ENCODE measurements around the gene SIN3B. TPM values are rescaled to one million over a fixed set of nuclear protein-coding genes. Genes with fewer than 3 reads are reported as not detected.
"Not testable (repeated sequence)": the region's sequence is repeated elsewhere in the genome, so short reads cannot be mapped to it uniquely, and the experiment has no call there.

Gene SIN3B
- total RNA-seq, 1 donor from 2014 or later: 59.9 TPM

DNA sequence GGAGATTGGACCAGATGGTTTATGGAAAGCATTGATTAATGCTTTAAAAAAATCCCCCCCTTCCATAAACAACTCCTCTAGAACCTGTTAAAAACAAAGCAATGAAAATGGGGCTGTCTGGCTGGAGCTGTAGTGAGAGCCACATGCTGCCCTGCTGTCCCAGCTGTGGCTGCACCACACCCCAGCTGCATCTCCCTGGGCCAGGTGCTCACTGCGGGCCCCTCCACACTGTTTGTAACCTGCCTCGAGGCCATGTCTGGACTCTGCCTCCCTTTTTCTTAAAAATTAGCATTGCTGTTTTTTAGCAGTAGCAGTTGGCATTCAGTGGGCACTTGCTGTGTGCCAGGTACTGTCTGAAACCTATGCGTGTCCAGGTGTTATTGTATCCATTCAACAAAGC lies 44.4 kb downstream of the SIN3B start:
- peaks cover 12% of the 10 kb centered on the region for H3K36me3 Mint-ChIP-seq (ENCODE audit: low read depth)
- TF ChIP-seq CTCF (conservative IDR thresholded peaks at IDR 0.05): no peak
- no peak overlapping the region for H3K27ac Mint-ChIP-seq (ENCODE audit: unreplicated experiment)
- H3K4me3 Mint-ChIP-seq: no peak overlapping the region
- DNase-seq (ENCODE audit: low read depth, low spot score): no peak
- no peaks in the 10 kb centered on the region for H3K4me1 Mint-ChIP-seq
- no peaks in the 10 kb centered on the region for H3K27me3 Mint-ChIP-seq (ENCODE audit: low read depth)
- no peaks in the 10 kb centered on the region for H3K9me3 Mint-ChIP-seq

DNA sequence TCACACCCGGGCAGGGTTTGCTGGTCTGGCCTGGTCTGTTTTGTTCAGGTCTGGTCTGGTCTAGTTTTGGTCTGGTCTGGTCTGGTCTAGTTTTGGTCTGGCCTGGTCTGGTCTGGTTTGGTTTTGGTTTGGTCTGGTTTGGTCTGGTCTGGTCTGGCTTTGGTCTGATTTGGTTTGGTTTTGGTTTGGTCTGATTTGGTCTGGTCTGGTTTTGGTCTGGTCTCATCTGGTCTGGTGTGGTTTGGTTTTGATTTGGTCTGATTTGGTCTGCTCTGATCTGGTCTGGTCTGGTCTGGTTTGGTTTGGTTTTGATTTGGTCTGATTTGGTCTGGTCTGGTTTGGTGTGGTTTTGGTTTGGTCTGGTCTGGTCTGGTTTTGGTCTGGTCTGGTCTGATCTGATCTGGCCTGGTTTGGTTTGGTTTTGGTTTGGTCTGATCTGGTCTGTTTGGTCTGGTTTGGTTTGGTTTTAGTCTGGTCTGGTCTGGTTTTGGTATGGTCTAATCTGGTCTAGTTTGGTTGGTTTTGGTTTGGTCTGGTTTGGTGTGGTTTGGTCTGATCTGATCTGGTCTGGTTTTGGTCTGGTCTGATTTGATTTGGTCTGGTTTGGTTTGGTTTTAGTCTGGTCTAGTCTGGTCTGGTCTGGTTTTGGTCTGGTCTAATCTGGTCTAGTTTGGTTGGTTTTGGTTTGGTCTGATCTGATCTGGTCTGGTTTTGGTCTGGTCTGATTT lies 45.2 kb downstream of the SIN3B start:
- Mint-ChIP-seq H3K4me3 (no peak overlapping the region), H3K9me3 (no peaks in the 10 kb centered on the region), H3K4me1 (no peaks in the 10 kb centered on the region), H3K27me3 (ENCODE audit: low read depth) (no peaks in the 10 kb centered on the region), H3K27ac (ENCODE audit: unreplicated experiment) (peak overlapping the region; percentile 81), H3K36me3 (ENCODE audit: low read depth) (peaks cover 12% of the 10 kb centered on the region)
- no peak for TF ChIP-seq CTCF (conservative IDR thresholded peaks at IDR 0.05)
- no peak for DNase-seq (ENCODE audit: low read depth, low spot score)

GRCh38 chr19:16874978-16875299 lies 45.7 kb downstream of the SIN3B start:
- not testable (repeated sequence) for H3K4me1 Mint-ChIP-seq; H3K4me3 Mint-ChIP-seq; H3K27ac Mint-ChIP-seq (ENCODE audit: unreplicated experiment); H3K9me3 Mint-ChIP-seq; H3K27me3 Mint-ChIP-seq (ENCODE audit: low read depth); DNase-seq (ENCODE audit: low read depth, low spot score)
- peaks cover 12% of the 10 kb centered on the region for H3K36me3 Mint-ChIP-seq (ENCODE audit: low read depth)

DNA sequence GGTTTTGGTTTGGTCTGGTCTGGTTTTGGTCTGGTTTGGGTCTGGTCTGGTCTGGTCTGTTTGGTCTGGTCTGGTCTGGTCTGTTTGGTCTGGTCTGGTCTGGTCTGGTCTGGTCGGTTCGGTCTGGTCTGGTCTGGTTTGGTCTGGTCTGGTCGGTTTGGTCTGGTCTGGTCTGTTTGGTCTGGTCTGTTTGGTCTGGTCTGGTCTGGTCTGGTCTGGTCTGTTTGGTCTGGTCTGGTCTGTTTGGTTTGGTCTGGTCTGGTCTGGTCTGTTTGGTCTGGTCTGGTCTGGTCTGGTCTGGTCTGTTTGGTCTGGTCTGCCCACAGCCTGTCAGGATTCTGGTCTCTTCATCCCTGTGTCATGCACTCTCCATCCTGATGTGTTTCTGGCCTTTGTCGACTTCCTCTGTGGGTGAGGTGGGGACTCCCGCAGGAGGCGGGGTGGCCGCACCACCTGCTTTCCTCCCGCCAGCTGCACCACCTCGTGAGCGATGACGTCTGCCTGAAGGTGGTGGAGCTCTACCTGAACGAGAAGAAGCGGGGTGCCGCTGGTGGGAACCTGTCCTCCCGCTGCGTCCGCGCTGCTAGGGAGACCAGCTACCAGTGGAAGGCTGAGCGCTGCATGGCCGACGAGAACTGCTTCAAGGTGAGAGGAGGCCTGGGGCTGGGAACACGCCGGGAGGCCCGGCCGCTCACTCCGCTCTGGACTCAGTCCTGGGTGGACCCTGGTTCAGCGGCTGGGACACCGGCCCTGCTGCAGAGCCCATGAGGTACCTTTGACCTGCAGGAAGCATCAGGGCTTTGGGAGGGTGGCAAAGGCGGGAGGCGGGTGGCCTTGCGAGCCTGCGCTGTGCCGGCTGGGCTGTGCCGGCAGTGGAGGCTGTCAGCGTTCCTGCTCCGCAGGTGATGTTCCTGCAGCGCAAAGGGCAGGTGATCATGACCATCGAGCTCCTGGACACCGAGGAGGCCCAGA lies 46.7 kb downstream of the SIN3B start:
- Mint-ChIP-seq H3K9me3 (no peaks in the 10 kb centered on the region), H3K27me3 (ENCODE audit: low read depth) (no peaks in the 10 kb centered on the region), H3K27ac (ENCODE audit: unreplicated experiment) (no peak overlapping the region), H3K36me3 (ENCODE audit: low read depth) (peaks cover 18% of the 10 kb centered on the region), H3K4me1 (no peaks in the 10 kb centered on the region), H3K4me3 (no peak overlapping the region)
- DNase-seq (ENCODE audit: low read depth, low spot score): no peak
- no peak for TF ChIP-seq CTCF (conservative IDR thresholded peaks at IDR 0.05)

GRCh38 chr19:16876904-16877361 lies 47.7 kb downstream of the SIN3B start:
- peaks cover 15% of the 10 kb centered on the region for H3K36me3 Mint-ChIP-seq (ENCODE audit: low read depth)
- H3K9me3 Mint-ChIP-seq: peaks cover 2% of the 10 kb centered on the region
- H3K27me3 Mint-ChIP-seq (ENCODE audit: low read depth): no peaks in the 10 kb centered on the region
- no peak overlapping the region for H3K4me3 Mint-ChIP-seq
- TF ChIP-seq CTCF (conservative IDR thresholded peaks at IDR 0.05): no peak
- H3K27ac Mint-ChIP-seq (ENCODE audit: unreplicated experiment): no peak overlapping the region
- no peaks in the 10 kb centered on the region for H3K4me1 Mint-ChIP-seq
- DNase-seq (ENCODE audit: low read depth, low spot score): no peak

- no peaks in the 10 kb centered on the region for H3K4me1 Mint-ChIP-seq
- H3K4me3 Mint-ChIP-seq: no peak overlapping the region
- DNase-seq (ENCODE audit: low read depth, low spot score): no peak
- peaks cover 7% of the 10 kb centered on the region for H3K9me3 Mint-ChIP-seq
- no peak for TF ChIP-seq CTCF (conservative IDR thresholded peaks at IDR 0.05)
- H3K27ac Mint-ChIP-seq (ENCODE audit: unreplicated experiment): no peak overlapping the region
- H3K36me3 Mint-ChIP-seq (ENCODE audit: low read depth): peaks cover 21% of the 10 kb centered on the region
- no peaks in the 10 kb centered on the region for H3K27me3 Mint-ChIP-seq (ENCODE audit: low read depth)
These were observed 48.4 kb downstream of the SIN3B start for GRCh38 chr19:16877581-16877980.

Measured in neural crest cell (in vitro differentiated cells).